MM.1S (cell line): ENCODE results near the gene CDK6.

ENCODE experiments used
- CTCF ChIP-seq: fragments of 300-600 bp; sonication (generic); IDR thresholded peaks from 2 replicates; pipeline ENCODE4 v1.5.1; 2016; ENCODE audit warnings: antibody characterized with exemption, low read length, mixed read lengths
- EZH2 ChIP-seq: fragments of 300-600 bp; sonication (generic); optimal IDR thresholded peaks from 2 replicates; pipeline ENCODE3; 2017; ENCODE audit warnings: low read depth, mild to moderate bottlenecking, antibody characterized with exemption, low read length, mixed read lengths
- EZH2phosphoT487 ChIP-seq: fragments of 300-600 bp; sonication (generic); IDR thresholded peaks from 2 replicates; pipeline ENCODE4 v1.6.1; 2018; ENCODE audit warnings: antibody characterized with exemption, low read length

- no peak for TF ChIP-seq CTCF
- no peak for TF ChIP-seq EZH2
- TF ChIP-seq EZH2phosphoT487 = no peak
These were observed 27.7 kb downstream of the CDK6 start for GRCh38 chr7:92808635-92809034.
